Adrenal gland (tissue), 12 donors: ENCODE results near the gene LIPC. TPM values are rescaled to one million over a fixed set of nuclear protein-coding genes. Genes with fewer than 3 reads are reported as not detected.
A peak's percentile ranks its signal among the peaks of the same experiment; 100 is the strongest.

Experiments
- DNase-seq, 7 donors: peaks; one replicate each; pipeline ENCODE4 v3.0.0-alpha.2; 2019 to 2020
- H3K27ac ChIP-seq, 5 donors: fragments of 200-600 bp; sonication (generic) in 4 of 5; 1 replicate in 3 of 5; 2 replicates in 2 of 5; pipeline versions ENCODE4 v1.5.1 to v1.8.0; 2016 to 2020; ENCODE audit warnings: mild to moderate bottlenecking in 1 of 5
- H3K27me3 ChIP-seq: fragments of 200-600 bp; 2 replicates; pipeline ENCODE4 v1.8.0; 2021
- H3K36me3 ChIP-seq, 2 donors: fragments of 200-600 bp; replicated peaks in 1 of 2; 1 replicate in 1 of 2; 2 replicates in 1 of 2; pipeline versions ENCODE4 v1.5.1 to v1.8.0; 2018 to 2022
- H3K4me1 ChIP-seq, 2 donors: fragments of 200-600 bp; replicated peaks in 1 of 2; 1 replicate in 1 of 2; 2 replicates in 1 of 2; pipeline versions ENCODE4 v1.5.1 to v1.8.0; 2018 to 2021
- H3K4me3 ChIP-seq, 4 donors: fragments of 200-600 bp; sonication (generic) in 3 of 4; one replicate each; pipeline ENCODE4 v1.5.1; 2016 to 2018
- H3K9me3 ChIP-seq, 3 donors: fragments of 200-600 bp; sonication (generic) in 1 of 3; replicated peaks in 1 of 3; 1 replicate in 2 of 3; 2 replicates in 1 of 3; pipeline versions ENCODE4 v1.5.1 to v1.8.0; 2016 to 2021
- POLR2A ChIP-seq, 2 donors: fragments of 450-650 bp; IDR thresholded peaks; one replicate each; pipeline ENCODE4 v1.6.1; 2017; ENCODE audit warnings: antibody characterized with exemption in 2 of 2, mild to moderate bottlenecking in 2 of 2, moderate library complexity in 1 of 2
- WGBS, 4 donors: extraction: QIAGEN DNeasy Blood & Tissue Kit in 2 of 4; methylation state at CpG; one replicate each; pipeline versions ENCODE4 v1.1.5 to v1.1.7; 2013 to 2017; 5-methylcytosine and 5-hydroxymethylcytosine counted together
- intact Hi-C, 2 donors: fragments of 100-400 bp; cut with DNase I; formaldehyde crosslinking; loops; one replicate each; pipeline versions ENCODE4 v1.14.1 to v1.15.0; 2022 to 2023
- polyA plus RNA-seq, 3 donors: library from polyadenylated mRNA; stranded (reverse); fragments of 200-250 nt in 2 of 3; fragments of 350-450 nt in 1 of 3; fragmentation: Illumina TruSeq in 1 of 3; extraction: RNeasy Lipid Tissue Mini Kit (QIAGEN cat#74804) in 1 of 3; gene quantifications; one replicate each; pipeline ENCODE4 v1.2.3, GENCODE V29; 2013 to 2014
- total RNA-seq, 9 donors: library from RNA; depleted of rRNA in 4 of 9; stranded (reverse); fragments of >200 nt in 4 of 9; fragments of 120-200 nt in 1 of 9; fragmentation: NEBNext Ultra II Directional in 1 of 9; extraction: Animal tissue kit (Norgen Biotek cat#: 25700) in 1 of 9; gene quantifications; one replicate each; pipeline versions ENCODE4 v1.1.0 to v1.2.4, GENCODE V29; 2013 to 2023
- TF ChIP-seq, protein P1 (sequence below), 6 experiments: fragments of 450-650 bp in 4 of 6; fragments of 200-600 bp in 2 of 6; sonication (generic) in 1 of 6; IDR thresholded peaks; 1 replicate in 5 of 6; 2 replicates in 1 of 6; pipeline versions ENCODE4 v1.5.1 to v1.8.0; 2016 to 2021; ENCODE audit warnings: antibody characterized with exemption in 6 of 6, mild to moderate bottlenecking in 2 of 6, moderate library complexity in 1 of 6
- donor health status: healthy with polysubstance abuse.
- donor health status: Bipolar disorder and iron deficiency.
- donor health status: DM: yes; HTN: yes; CAD: no.
- donor health status: DM: no; HTN: no; CAD: no.
- donor health status: DM: no; HTN: no; CAD: no.
- donor health status: DM: yes; HTN: yes; CAD: no.

LIPC gene
- total and polyA plus RNA-seq, 12 donors: 0.11 to 1.0 (median 0.24) TPM; not detected in 5

- no peak overlapping the region for H3K4me3 ChIP-seq
These were observed 94.2 kb downstream of the LIPC start for GRCh38 chr15:58525991-58526421.

DNA sequence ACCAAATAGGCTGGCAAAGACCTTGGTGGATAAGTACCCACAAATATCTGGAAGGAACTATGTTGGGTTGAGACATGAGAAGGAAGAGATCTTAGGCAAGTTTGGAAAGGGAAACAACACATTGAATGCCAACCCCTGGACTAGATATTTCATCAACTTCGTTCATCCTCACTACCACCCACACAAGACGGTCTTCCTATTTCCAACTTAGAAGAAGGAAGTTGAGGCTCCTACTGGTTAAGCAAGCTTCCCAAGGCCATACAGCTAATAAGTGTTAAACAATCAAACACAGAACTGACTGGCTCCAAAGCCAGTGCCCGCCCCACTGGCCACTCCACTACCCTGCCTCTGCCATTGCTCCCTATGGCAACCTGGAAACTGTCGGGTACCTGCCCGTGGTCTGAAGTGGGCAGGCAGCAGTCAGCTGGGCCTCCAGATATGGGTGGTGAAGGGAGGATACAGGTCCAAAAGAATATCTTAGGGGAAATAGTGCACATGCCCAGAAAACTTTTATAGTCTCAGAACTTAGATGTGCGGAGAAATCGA lies 94.9 kb downstream of the LIPC start:
- 72 to 92% (median 82%) methylated on average over 5 to 7 of the region's 7 CpGs for WGBS, 4 donors
- DNase-seq: peak in 1 of 7 donors; percentile 39

More at GRCh38 chr15:58525991-58526421, 94.2 kb downstream of the LIPC start:
- WGBS, 4 donors: 80 to 88% (median 83%) methylated on average over 2 to 4 of the region's 4 CpGs
- DNase-seq: peak in 1 of 7 donors; percentile 41
- H3K4me1 ChIP-seq: peaks cover 9 to 29% of the 10 kb centered on the region in 2 donors
- TF ChIP-seq POLR2A (IDR thresholded peaks at IDR 0.05): no peak
- TF ChIP-seq, protein P1, sequence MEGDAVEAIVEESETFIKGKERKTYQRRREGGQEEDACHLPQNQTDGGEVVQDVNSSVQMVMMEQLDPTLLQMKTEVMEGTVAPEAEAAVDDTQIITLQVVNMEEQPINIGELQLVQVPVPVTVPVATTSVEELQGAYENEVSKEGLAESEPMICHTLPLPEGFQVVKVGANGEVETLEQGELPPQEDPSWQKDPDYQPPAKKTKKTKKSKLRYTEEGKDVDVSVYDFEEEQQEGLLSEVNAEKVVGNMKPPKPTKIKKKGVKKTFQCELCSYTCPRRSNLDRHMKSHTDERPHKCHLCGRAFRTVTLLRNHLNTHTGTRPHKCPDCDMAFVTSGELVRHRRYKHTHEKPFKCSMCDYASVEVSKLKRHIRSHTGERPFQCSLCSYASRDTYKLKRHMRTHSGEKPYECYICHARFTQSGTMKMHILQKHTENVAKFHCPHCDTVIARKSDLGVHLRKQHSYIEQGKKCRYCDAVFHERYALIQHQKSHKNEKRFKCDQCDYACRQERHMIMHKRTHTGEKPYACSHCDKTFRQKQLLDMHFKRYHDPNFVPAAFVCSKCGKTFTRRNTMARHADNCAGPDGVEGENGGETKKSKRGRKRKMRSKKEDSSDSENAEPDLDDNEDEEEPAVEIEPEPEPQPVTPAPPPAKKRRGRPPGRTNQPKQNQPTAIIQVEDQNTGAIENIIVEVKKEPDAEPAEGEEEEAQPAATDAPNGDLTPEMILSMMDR (IDR thresholded peaks at IDR 0.05): no peak
- H3K9me3 ChIP-seq: no peaks in the 10 kb centered on the region
- no peaks in the 10 kb centered on the region for H3K27me3 ChIP-seq
- intact Hi-C loops: no loop called here
- H3K27ac ChIP-seq: peak overlapping the region in 1 of 5 donors; percentile 42
- H3K36me3 ChIP-seq: no peaks in the 10 kb centered on the region

GRCh38 chr15:58527573-58528187 lies 95.9 kb downstream of the LIPC start:
- intact Hi-C loops: no loop called here
- TF ChIP-seq, protein P1 (IDR thresholded peaks at IDR 0.05): no peak
- TF ChIP-seq POLR2A (IDR thresholded peaks at IDR 0.05): no peak
- Histone ChIP-seq H3K27me3 (no peaks in the 10 kb centered on the region), H3K9me3 (no peaks in the 10 kb centered on the region), H3K4me3 (no peak overlapping the region), H3K4me1 (peaks cover 9 to 24% of the 10 kb centered on the region in 2 donors), H3K27ac (peak overlapping the region in 1 of 5 donors; percentile 61), H3K36me3 (no peaks in the 10 kb centered on the region)
- 66 to 78% (median 68%) methylated on average over 9 of the region's 9 CpGs for WGBS, 4 donors
- DNase-seq: no peak

More for the DNA sequence above, 94.9 kb downstream of the LIPC start:
- Histone ChIP-seq H3K36me3 (no peaks in the 10 kb centered on the region), H3K27me3 (no peaks in the 10 kb centered on the region), H3K27ac (peak overlapping the region in 1 of 5 donors; percentile 42), H3K9me3 (no peaks in the 10 kb centered on the region), H3K4me3 (no peak overlapping the region), H3K4me1 (peaks cover 9 to 24% of the 10 kb centered on the region in 2 donors)
- intact Hi-C loops: no loop called here
- TF ChIP-seq, protein P1 (IDR thresholded peaks at IDR 0.05): no peak
- TF ChIP-seq POLR2A (IDR thresholded peaks at IDR 0.05): no peak

- intact Hi-C loops: no loop called here
- TF ChIP-seq, protein P1 (IDR thresholded peaks at IDR 0.05): no peak
- TF ChIP-seq POLR2A (IDR thresholded peaks at IDR 0.05): no peak
These were observed 96.5 kb downstream of the LIPC start for GRCh38 chr15:58528188-58528870.

More at GRCh38 chr15:58528188-58528870, 96.5 kb downstream of the LIPC start:
- WGBS, 4 donors: 45 to 53% (median 50%) methylated on average over 12 of the region's 12 CpGs
- H3K9me3 ChIP-seq: no peaks in the 10 kb centered on the region
- peak overlapping the region in 4 of 5 donors; percentile 9 to 67 (median 39) for H3K27ac ChIP-seq
- DNase-seq: peak in 6 of 7 donors; percentile 50 to 75 (median 70)
- no peaks in the 10 kb centered on the region for H3K36me3 ChIP-seq
- H3K27me3 ChIP-seq: no peaks in the 10 kb centered on the region
- H3K4me1 ChIP-seq: peaks cover 9 to 24% of the 10 kb centered on the region in 2 donors
- no peak overlapping the region for H3K4me3 ChIP-seq
